ENCODE results near the gene VAMP8. TPM values are rescaled to one million over a fixed set of nuclear protein-coding genes. Genes with fewer than 3 reads are reported as not detected.

Gene VAMP8
- total and polyA plus RNA-seq, 2 donors (not counting 3 experiments of a cell fraction or from before 2014, with no cell fraction given): 39.0 to 68.7 TPM

GRCh38 chr2:85554980-85555612 is 22.3 kb upstream of the VAMP8 start:
- TF ChIP-seq EZH2 (IDR thresholded peaks at IDR 0.05; ENCODE audit: borderline replicate concordance, low read depth, low read length, severe bottlenecking): no peak
- TF ChIP-seq GATA2 (IDR thresholded peaks at IDR 0.05; ENCODE audit: insufficient read depth, insufficient read length, low read depth, low read length): no peak
- no peak for TF ChIP-seq CTCF (IDR thresholded peaks at IDR 0.05; ENCODE audit: extremely low read depth in 1 of 2, insufficient read depth in 1 of 2, low read depth in 1 of 2, low read length in 2 of 2)
- TF ChIP-seq POLR2A (IDR thresholded peaks at IDR 0.05; ENCODE audit: low read depth, low read length): no peak
- no peak for TF ChIP-seq JUN (IDR thresholded peaks at IDR 0.05; ENCODE audit: borderline replicate concordance, insufficient read depth, insufficient read length, low read depth)
- no peak for TF ChIP-seq MYC (IDR thresholded peaks at IDR 0.05; ENCODE audit: low read depth, low read length)
- TF ChIP-seq FOS (IDR thresholded peaks at IDR 0.05; ENCODE audit: borderline replicate concordance, insufficient read depth, low read length): no peak
- no peak for TF ChIP-seq POLR2AphosphoS5 (IDR thresholded peaks at IDR 0.05; ENCODE audit: insufficient read depth, low read depth, low read length)
- TF ChIP-seq, protein P1, sequence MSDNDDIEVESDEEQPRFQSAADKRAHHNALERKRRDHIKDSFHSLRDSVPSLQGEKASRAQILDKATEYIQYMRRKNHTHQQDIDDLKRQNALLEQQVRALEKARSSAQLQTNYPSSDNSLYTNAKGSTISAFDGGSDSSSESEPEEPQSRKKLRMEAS (IDR thresholded peaks at IDR 0.05; ENCODE audit: insufficient read depth, insufficient read length): no peak
- POLR2A ChIA-PET: interaction anchor here (2.8 kb wide), 1 partner anchor 16 kb away, joined by 8 read pairs; the partner anchor contains the start of gene MAT2A
- dilution Hi-C loops (cut with MboI; ENCODE audit: extremely low pct_ligation_motif_present, low sequenced_read_pairs): no loop called here

More at GRCh38 chr2:85554980-85555612, 22.3 kb upstream of the VAMP8 start:
- Histone ChIP-seq H3K4me1 (ENCODE audit: control insufficient read depth, extremely low read depth, insufficient read depth, low read length) (peaks cover 13% of the 10 kb centered on the region), H3K27me3 (ENCODE audit: control insufficient read depth in 2 of 2, insufficient read depth in 2 of 2, low read length in 2 of 2) (no peaks in the 10 kb centered on the region), H3K36me3 (ENCODE audit: control insufficient read depth in 2 of 2, extremely low read depth in 1 of 2, insufficient read depth in 2 of 2, low read length in 2 of 2) (peaks cover 18 to 43% of the 10 kb centered on the region in 2 experiments), H3K9me1 (replicated peaks; ENCODE audit: control insufficient read depth, extremely low read depth, insufficient read depth, low read length) (no peaks in the 10 kb centered on the region), H4K20me1 (replicated peaks; ENCODE audit: control insufficient read depth, extremely low read depth, insufficient read depth, low read length) (no peaks in the 10 kb centered on the region), H3K4me2 (ENCODE audit: insufficient read depth, low read length) (no peak overlapping the region), H2AFZ (ENCODE audit: low read depth, low read length) (no peak overlapping the region), H3K4me3 (replicated peaks in 1 of 3; ENCODE audit: insufficient read depth in 1 of 3, low read depth in 1 of 3, low read length in 3 of 3) (no peak overlapping the region), H3K9me3 (replicated peaks; ENCODE audit: control insufficient read depth, insufficient read depth, low read length) (no peaks in the 10 kb centered on the region), H3K79me2 (ENCODE audit: control insufficient read depth, insufficient read depth, low read length) (peaks cover 17% of the 10 kb centered on the region), H3K9ac (replicated peaks; ENCODE audit: extremely low read depth, insufficient read depth, low read length) (no peak overlapping the region), H3K27ac (ENCODE audit: insufficient read depth, low read depth, low read length) (no peak overlapping the region)
- intact Hi-C loops (cut with micrococcal nuclease): loop anchor here (5.0 kb wide), 1 partner anchor 203 kb away; the partner anchor contains the start of genes ELMOD3 and RETSAT
- DNase-seq (ENCODE audit: low read depth, low spot score) (no peak), FAIRE-seq (no peak)
- BruUV-seq (replicated peaks): no TSS peak
- CTCF ChIA-PET: interaction anchor here (2.4 kb wide), 1 partner anchor 135 kb away, joined by 16 read pairs; no protein-coding TSS in a partner anchor

Data from endothelial cell of umbilical vein (primary cell).